A549 (cell line): ENCODE data around the gene UTP14C.

ENCODE experiments used
- CBX2 ChIP-seq: fragments of 200-600 bp; sonication (generic); IDR thresholded peaks from 2 replicates; pipeline ENCODE4 v1.6.1; 2016; ENCODE audit warnings: low read depth, mild to moderate bottlenecking, borderline replicate concordance
- CTCF ChIP-seq: fragments of >200 bp; sonication (Bioruptor Twin); formaldehyde crosslinking; IDR thresholded peaks from 3 replicates; pipeline ENCODE4 v1.5.1; 2016
- POLR2A ChIP-seq: IDR thresholded peaks from 2 replicates; pipeline ENCODE4 v1.6.1; 2012; ENCODE audit warnings: mild to moderate bottlenecking, low read length

- no peak for TF ChIP-seq CTCF
- TF ChIP-seq CBX2 = no peak
- TF ChIP-seq POLR2A = no peak
Observed at GRCh38 chr13:51980908-51981307, 43.6 kb upstream of the UTP14C start.
